H1 (cell line): ENCODE results near the gene CSF1. TPM values are rescaled to one million over a fixed set of nuclear protein-coding genes. Genes with fewer than 3 reads are reported as not detected.

Experiments
- CBX5 ChIP-seq: fragments of 300-800, 300-1000 bp; sonication (generic); IDR thresholded peaks from 2 replicates; pipeline ENCODE4 v1.7.1; 2016; ENCODE audit warnings: antibody characterized with exemption, low read length, low read depth
- CEBPB ChIP-seq: IDR thresholded peaks from 2 replicates; pipeline ENCODE4 v1.6.1; 2012; ENCODE audit warnings: low read depth, low read length
- GTF2F1 ChIP-seq: IDR thresholded peaks from 2 replicates; pipeline ENCODE4 v1.6.1; 2012; ENCODE audit warnings: low read depth, low read length, improper control_type of control experiment, borderline replicate concordance
- KDM4A ChIP-seq: IDR thresholded peaks from one replicate; pipeline ENCODE4 v1.7.1; 2012; ENCODE audit warnings: low read depth, mild to moderate bottlenecking, moderate library complexity, low read length, inconsistent platforms; ENCODE audit not compliant: severe bottlenecking
- MAFK ChIP-seq: IDR thresholded peaks from 2 replicates; pipeline ENCODE4 v1.6.1; 2012; ENCODE audit warnings: low read depth, mild to moderate bottlenecking, improper control_type of control experiment, low read length
- NRF1 ChIP-seq: IDR thresholded peaks from 2 replicates; pipeline ENCODE4 v1.6.1; 2011; ENCODE audit warnings: mild to moderate bottlenecking, low read depth, low read length, improper control_type of control experiment
- RAD21 ChIP-seq, 2 experiments: IDR thresholded peaks in 1 of 2; conservative IDR thresholded peaks in 1 of 2; 2 replicates each; pipeline ENCODE4 v1.6.1; 2011; ENCODE audit warnings: low read depth in 2 of 2, low read length in 2 of 2, improper control_type of control experiment in 1 of 2, inconsistent platforms in 1 of 2, mild to moderate bottlenecking in 1 of 2, moderate library complexity in 1 of 2
- SIN3A ChIP-seq, 2 experiments: IDR thresholded peaks in 1 of 2; conservative IDR thresholded peaks in 1 of 2; 2 replicates each; pipeline ENCODE4 v1.6.1; 2011 to 2012; ENCODE audit warnings: low read length in 2 of 2, improper control_type of control experiment in 1 of 2, low read depth in 1 of 2, mild to moderate bottlenecking in 1 of 2
- SRF ChIP-seq: IDR thresholded peaks from 2 replicates; pipeline ENCODE4 v1.6.1; 2011; ENCODE audit warnings: mild to moderate bottlenecking, low read depth, low read length, moderate library complexity
- polyA plus RNA-seq, 7 experiments: library from polyadenylated mRNA; depleted of rRNA in 3 of 7; stranded (reverse) in 5 of 7; unstranded in 2 of 7; fragments of >200 nt in 5 of 7; fragments of 200-250 nt in 2 of 7; gene quantifications; 1 replicate in 5 of 7; 2 replicates in 1 of 7; 4 replicates in 1 of 7; pipeline versions ENCODE4 v1.2.1 to v1.2.3, GENCODE V29; 2011 to 2013; ENCODE audit warnings: missing spikeins in 2 of 7, mixed read lengths in 2 of 7
- total RNA-seq: library from RNA; stranded (reverse); fragmentation: NEBNext Ultra II Directional; extraction: Animal tissue kit (Norgen Biotek cat#: 25700); gene quantifications from 2 replicates; pipeline ENCODE4 v1.2.1, GENCODE V29; 2021
- TF ChIP-seq, protein P1 (sequence below): fragments of 300-600 bp; sonication (generic); IDR thresholded peaks from 2 replicates; pipeline ENCODE4 v1.7.1; 2012; ENCODE audit warnings: low read length, moderate library complexity, mild to moderate bottlenecking, inconsistent platforms; ENCODE audit not compliant: insufficient replicate concordance

The CSF1 gene
- total and polyA plus RNA-seq, 2 of the 8 experiments (the other 6 are each of a cell fraction or from before 2014, with no cell fraction given) = 3.3 to 5.4 TPM

DNA sequence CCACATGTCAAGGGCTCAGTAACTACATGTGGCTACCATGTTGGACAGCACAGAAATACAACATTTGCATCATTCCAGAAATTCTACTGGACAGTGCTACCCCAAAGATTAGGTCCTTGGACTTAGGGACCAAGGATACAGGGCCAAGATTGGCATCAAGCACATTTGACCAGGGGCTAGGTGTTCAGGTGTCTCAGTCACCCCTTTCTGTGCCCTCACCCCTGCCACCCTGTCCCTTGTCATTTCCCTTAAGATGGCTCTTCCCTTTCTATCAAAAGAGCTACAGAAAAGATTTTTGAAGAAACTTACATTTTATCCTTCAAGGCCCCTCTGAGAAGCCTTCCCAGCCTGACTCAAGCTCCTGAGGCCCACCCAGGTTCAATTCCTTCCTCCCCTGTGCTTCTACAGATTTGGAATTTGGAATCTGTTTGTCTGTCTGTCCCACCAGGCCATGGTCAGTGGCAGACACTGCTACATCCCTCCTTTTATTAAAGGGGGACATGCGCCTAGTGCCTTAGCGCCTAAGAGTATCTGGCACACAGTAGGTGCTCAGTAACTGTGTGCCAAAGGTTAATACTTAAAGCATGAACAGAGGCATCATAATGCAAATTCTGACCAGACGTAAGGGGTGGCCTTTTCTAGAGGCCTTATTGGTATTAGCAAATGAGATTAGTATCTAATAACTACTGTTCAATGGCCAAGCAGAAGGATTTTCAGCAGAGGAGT, 21.4 kb downstream of the CSF1 start (continued):
- TF ChIP-seq, protein P1, sequence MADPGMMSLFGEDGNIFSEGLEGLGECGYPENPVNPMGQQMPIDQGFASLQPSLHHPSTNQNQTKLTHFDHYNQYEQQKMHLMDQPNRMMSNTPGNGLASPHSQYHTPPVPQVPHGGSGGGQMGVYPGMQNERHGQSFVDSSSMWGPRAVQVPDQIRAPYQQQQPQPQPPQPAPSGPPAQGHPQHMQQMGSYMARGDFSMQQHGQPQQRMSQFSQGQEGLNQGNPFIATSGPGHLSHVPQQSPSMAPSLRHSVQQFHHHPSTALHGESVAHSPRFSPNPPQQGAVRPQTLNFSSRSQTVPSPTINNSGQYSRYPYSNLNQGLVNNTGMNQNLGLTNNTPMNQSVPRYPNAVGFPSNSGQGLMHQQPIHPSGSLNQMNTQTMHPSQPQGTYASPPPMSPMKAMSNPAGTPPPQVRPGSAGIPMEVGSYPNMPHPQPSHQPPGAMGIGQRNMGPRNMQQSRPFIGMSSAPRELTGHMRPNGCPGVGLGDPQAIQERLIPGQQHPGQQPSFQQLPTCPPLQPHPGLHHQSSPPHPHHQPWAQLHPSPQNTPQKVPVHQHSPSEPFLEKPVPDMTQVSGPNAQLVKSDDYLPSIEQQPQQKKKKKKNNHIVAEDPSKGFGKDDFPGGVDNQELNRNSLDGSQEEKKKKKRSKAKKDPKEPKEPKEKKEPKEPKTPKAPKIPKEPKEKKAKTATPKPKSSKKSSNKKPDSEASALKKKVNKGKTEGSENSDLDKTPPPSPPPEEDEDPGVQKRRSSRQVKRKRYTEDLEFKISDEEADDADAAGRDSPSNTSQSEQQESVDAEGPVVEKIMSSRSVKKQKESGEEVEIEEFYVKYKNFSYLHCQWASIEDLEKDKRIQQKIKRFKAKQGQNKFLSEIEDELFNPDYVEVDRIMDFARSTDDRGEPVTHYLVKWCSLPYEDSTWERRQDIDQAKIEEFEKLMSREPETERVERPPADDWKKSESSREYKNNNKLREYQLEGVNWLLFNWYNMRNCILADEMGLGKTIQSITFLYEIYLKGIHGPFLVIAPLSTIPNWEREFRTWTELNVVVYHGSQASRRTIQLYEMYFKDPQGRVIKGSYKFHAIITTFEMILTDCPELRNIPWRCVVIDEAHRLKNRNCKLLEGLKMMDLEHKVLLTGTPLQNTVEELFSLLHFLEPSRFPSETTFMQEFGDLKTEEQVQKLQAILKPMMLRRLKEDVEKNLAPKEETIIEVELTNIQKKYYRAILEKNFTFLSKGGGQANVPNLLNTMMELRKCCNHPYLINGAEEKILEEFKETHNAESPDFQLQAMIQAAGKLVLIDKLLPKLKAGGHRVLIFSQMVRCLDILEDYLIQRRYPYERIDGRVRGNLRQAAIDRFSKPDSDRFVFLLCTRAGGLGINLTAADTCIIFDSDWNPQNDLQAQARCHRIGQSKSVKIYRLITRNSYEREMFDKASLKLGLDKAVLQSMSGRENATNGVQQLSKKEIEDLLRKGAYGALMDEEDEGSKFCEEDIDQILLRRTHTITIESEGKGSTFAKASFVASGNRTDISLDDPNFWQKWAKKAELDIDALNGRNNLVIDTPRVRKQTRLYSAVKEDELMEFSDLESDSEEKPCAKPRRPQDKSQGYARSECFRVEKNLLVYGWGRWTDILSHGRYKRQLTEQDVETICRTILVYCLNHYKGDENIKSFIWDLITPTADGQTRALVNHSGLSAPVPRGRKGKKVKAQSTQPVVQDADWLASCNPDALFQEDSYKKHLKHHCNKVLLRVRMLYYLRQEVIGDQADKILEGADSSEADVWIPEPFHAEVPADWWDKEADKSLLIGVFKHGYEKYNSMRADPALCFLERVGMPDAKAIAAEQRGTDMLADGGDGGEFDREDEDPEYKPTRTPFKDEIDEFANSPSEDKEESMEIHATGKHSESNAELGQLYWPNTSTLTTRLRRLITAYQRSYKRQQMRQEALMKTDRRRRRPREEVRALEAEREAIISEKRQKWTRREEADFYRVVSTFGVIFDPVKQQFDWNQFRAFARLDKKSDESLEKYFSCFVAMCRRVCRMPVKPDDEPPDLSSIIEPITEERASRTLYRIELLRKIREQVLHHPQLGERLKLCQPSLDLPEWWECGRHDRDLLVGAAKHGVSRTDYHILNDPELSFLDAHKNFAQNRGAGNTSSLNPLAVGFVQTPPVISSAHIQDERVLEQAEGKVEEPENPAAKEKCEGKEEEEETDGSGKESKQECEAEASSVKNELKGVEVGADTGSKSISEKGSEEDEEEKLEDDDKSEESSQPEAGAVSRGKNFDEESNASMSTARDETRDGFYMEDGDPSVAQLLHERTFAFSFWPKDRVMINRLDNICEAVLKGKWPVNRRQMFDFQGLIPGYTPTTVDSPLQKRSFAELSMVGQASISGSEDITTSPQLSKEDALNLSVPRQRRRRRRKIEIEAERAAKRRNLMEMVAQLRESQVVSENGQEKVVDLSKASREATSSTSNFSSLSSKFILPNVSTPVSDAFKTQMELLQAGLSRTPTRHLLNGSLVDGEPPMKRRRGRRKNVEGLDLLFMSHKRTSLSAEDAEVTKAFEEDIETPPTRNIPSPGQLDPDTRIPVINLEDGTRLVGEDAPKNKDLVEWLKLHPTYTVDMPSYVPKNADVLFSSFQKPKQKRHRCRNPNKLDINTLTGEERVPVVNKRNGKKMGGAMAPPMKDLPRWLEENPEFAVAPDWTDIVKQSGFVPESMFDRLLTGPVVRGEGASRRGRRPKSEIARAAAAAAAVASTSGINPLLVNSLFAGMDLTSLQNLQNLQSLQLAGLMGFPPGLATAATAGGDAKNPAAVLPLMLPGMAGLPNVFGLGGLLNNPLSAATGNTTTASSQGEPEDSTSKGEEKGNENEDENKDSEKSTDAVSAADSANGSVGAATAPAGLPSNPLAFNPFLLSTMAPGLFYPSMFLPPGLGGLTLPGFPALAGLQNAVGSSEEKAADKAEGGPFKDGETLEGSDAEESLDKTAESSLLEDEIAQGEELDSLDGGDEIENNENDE = no peak
- TF ChIP-seq CEBPB = no peak
- no peak for TF ChIP-seq MAFK
- TF ChIP-seq SIN3A (conservative IDR thresholded peaks at IDR 0.05 in 1 of 2, IDR thresholded peaks at IDR 0.05 in 1 of 2; ENCODE audit: low read depth in 1 of 2, low read length in 2 of 2) = no peak
- TF ChIP-seq CBX5 = no peak
- no peak for TF ChIP-seq KDM4A
- TF ChIP-seq GTF2F1 = no peak
- no peak for TF ChIP-seq NRF1
- TF ChIP-seq SRF = no peak
- TF ChIP-seq RAD21 (IDR thresholded peaks at IDR 0.05 in 1 of 2, conservative IDR thresholded peaks at IDR 0.05 in 1 of 2; ENCODE audit: low read depth in 2 of 2, low read length in 2 of 2) = no peak
